Stomach (tissue), 4 donors: ENCODE measurements around the gene DNAJA3.

Source experiments
- CTCF ChIP-seq, 7 experiments: fragments of 450-650 bp in 4 of 7; fragments of 200-600 bp in 3 of 7; sonication (generic) in 3 of 7; IDR thresholded peaks; one replicate each; pipeline ENCODE4 v1.5.1; 2016 to 2019; ENCODE audit warnings: antibody characterized with exemption in 7 of 7, control low read depth in 2 of 7, mild to moderate bottlenecking in 1 of 7
- POLR2AphosphoS5 ChIP-seq, 3 donors: sonication (generic); formaldehyde crosslinking; IDR thresholded peaks; one replicate each; pipeline ENCODE4 v1.6.1; 2016; ENCODE audit warnings: antibody characterized with exemption in 3 of 3

- TF ChIP-seq CTCF (IDR thresholded peaks at IDR 0.05), result no peak
- TF ChIP-seq POLR2AphosphoS5 (IDR thresholded peaks at IDR 0.05), result no peak
Observed at GRCh38 chr16:4385789-4386450, 39.7 kb upstream of the DNAJA3 start.
